HCT116 (cell line): Measurements from ENCODE around the gene NAB2. TPM values are rescaled to one million over a fixed set of nuclear protein-coding genes. Genes with fewer than 3 reads are reported as not detected.
A peak's percentile ranks its signal among the peaks of the same experiment; 100 is the strongest.

ENCODE experiments used
- ATAC-seq: fragments of 200-7000 bp; cut with Tn5 transposase; 2 replicates; pipeline ENCODE4 v1.9.1; 2020; ENCODE audit warnings: mild to moderate bottlenecking, moderate library complexity
- BruUV-seq: library from RNA; stranded (reverse); fragments of 400-500 nt; replicated peaks from 2 replicates; lab custom pipeline; 2021; lab: Mats Ljungman, UMichigan
- CTCF ChIA-PET: fragments of 300-600 bp; sonication (Branson Sonifier 250); formaldehyde crosslinking; loops from one replicate; lab custom pipeline; 2021; ENCODE audit warnings: antibody characterized with exemption; lab: Charles Lee
- POLR2A ChIA-PET: fragments of 300-600, 350-600 bp; sonication (Branson Sonifier 250); formaldehyde crosslinking; loops from one replicate; lab custom pipeline; 2021; ENCODE audit warnings: antibody characterized with exemption; lab: Charles Lee
- RAD21 ChIA-PET, 2 experiments: fragments of 300-600 bp; sonication (Branson Sonifier 250); formaldehyde crosslinking; loops; one replicate each; lab custom pipeline; 2023; ENCODE audit warnings: low total read pairs in 2 of 2; ENCODE audit not compliant: uncharacterized antibody in 2 of 2, unreplicated experiment in 2 of 2, low non-redundant PET in 1 of 2; lab: Charles Lee
- DNase-seq: peaks from one replicate; pipeline ENCODE4 v3.0.0-alpha.2; 2010; ENCODE audit warnings: low read depth, low spot score
- H2AFZ ChIP-seq: fragments of 200-600 bp; shearing (Covaris generic), sonication (generic); 2 replicates; pipeline ENCODE4 v1.6.1; 2017; ENCODE audit warnings: low read depth, mixed run types, mixed read lengths, antibody characterized with exemption, low read length; ENCODE audit not compliant: poor library complexity, severe bottlenecking
- H3K27ac ChIP-seq: 2 replicates; pipeline ENCODE4 v1.5.1; 2012; ENCODE audit warnings: low read depth, low read length
- H3K27me3 ChIP-seq: fragments of 200-600 bp; sonication (generic); 2 replicates; pipeline ENCODE4 v1.6.1; 2016; ENCODE audit warnings: mixed run types, low read length, mixed read lengths; ENCODE audit not compliant: insufficient read depth
- H3K36me3 ChIP-seq, 2 experiments: fragments of 200-500 bp in 1 of 2; fragments of 200-600 bp in 1 of 2; sonication (Bioruptor generic) in 1 of 2; sonication (generic) in 1 of 2; 2 replicates each; pipeline versions ENCODE4 v1.5.1 to v1.6.1; 2014 to 2016; ENCODE audit warnings: low read length in 2 of 2, inconsistent platforms in 1 of 2, mixed read lengths in 1 of 2, mixed run types in 1 of 2; ENCODE audit not compliant: insufficient read depth in 2 of 2, control insufficient read depth in 1 of 2
- H3K4me1 ChIP-seq, 2 experiments: fragments of 200-600 bp in 1 of 2; sonication (generic) in 1 of 2; 2 replicates each; pipeline versions ENCODE4 v1.5.1 to v1.6.1; 2012 to 2017; ENCODE audit warnings: low read length in 2 of 2, inconsistent platforms in 1 of 2, mild to moderate bottlenecking in 1 of 2, mixed read lengths in 1 of 2, mixed run types in 1 of 2, moderate library complexity in 1 of 2; ENCODE audit not compliant: insufficient read depth in 2 of 2, control insufficient read depth in 1 of 2
- H3K4me2 ChIP-seq: fragments of 200-600 bp; sonication (generic); 2 replicates; pipeline ENCODE4 v1.6.1; 2017; ENCODE audit warnings: mixed run types, low read length, mixed read lengths
- H3K4me3 ChIP-seq, 2 experiments: fragments of 200-600 bp in 1 of 2; sonication (generic) in 1 of 2; replicated peaks in 1 of 2; 2 replicates each; pipeline ENCODE4 v1.5.1; 2011 to 2016; ENCODE audit warnings: low read length in 2 of 2, control low read depth in 1 of 2, low read depth in 1 of 2, mild to moderate bottlenecking in 1 of 2, mixed read lengths in 1 of 2, mixed run types in 1 of 2
- H3K79me2 ChIP-seq: fragments of 200-600 bp; sonication (generic); 2 replicates; pipeline ENCODE4 v1.6.1; 2017; ENCODE audit warnings: mild to moderate bottlenecking, mixed run types, low read length, moderate library complexity, mixed read lengths; ENCODE audit not compliant: insufficient read depth
- H3K9ac ChIP-seq: fragments of 200-600 bp; sonication (generic); 2 replicates; pipeline ENCODE4 v1.6.1; 2016; ENCODE audit warnings: low read length, mixed read lengths
- H3K9me2 ChIP-seq: fragments of 200-600 bp; sonication (generic), shearing (Covaris generic); 2 replicates; pipeline ENCODE4 v1.6.1; 2017; ENCODE audit warnings: mixed run types, mild to moderate bottlenecking, moderate library complexity; ENCODE audit not compliant: insufficient read depth
- H3K9me3 ChIP-seq, 2 experiments: fragments of 200-500 bp in 1 of 2; fragments of 200-600 bp in 1 of 2; sonication (Bioruptor generic) in 1 of 2; sonication (generic) in 1 of 2; 2 replicates each; pipeline ENCODE4 v1.6.1; 2014 to 2017; ENCODE audit warnings: low read length in 2 of 2, mixed read lengths in 2 of 2, inconsistent platforms in 1 of 2, low read depth in 1 of 2, mild to moderate bottlenecking in 1 of 2, mixed run types in 1 of 2, moderate library complexity in 1 of 2; ENCODE audit not compliant: control insufficient read depth in 1 of 2, insufficient read depth in 1 of 2
- H4K20me1 ChIP-seq: fragments of 200-600 bp; sonication (generic), shearing (Covaris generic); 2 replicates; pipeline ENCODE4 v1.6.1; 2017; ENCODE audit warnings: mixed run types, mild to moderate bottlenecking, moderate library complexity; ENCODE audit not compliant: insufficient read depth
- EZH2 ChIP-seq: fragments of 200-600 bp; sonication (generic); IDR thresholded peaks from 2 replicates; pipeline ENCODE4 v1.6.1; 2017; ENCODE audit warnings: antibody characterized with exemption, mixed run types
- JUND ChIP-seq: IDR thresholded peaks from 2 replicates; pipeline ENCODE4 v1.6.1; 2012
- POLR2AphosphoS5 ChIP-seq: IDR thresholded peaks from 2 replicates; pipeline ENCODE4 v1.6.1; 2011; ENCODE audit warnings: mild to moderate bottlenecking, low read depth, low read length, moderate library complexity
- YY1 ChIP-seq: IDR thresholded peaks from 2 replicates; pipeline ENCODE4 v1.6.1; 2011; ENCODE audit warnings: low read length, low read depth, moderate library complexity, mild to moderate bottlenecking; ENCODE audit not compliant: insufficient replicate concordance; ENCODE audit errors: extremely low read depth
- intact Hi-C: fragments of 100-400 bp; cut with micrococcal nuclease; formaldehyde crosslinking; loops from 2 replicates; pipeline ENCODE4 v1.10.0; 2022
- total RNA-seq: library from RNA; stranded (reverse); gene quantifications from one replicate; pipeline ENCODE4 v1.2.1, GENCODE V29; 2021; ENCODE audit not compliant: unreplicated experiment
- TF ChIP-seq, protein P1 (sequence below), 3 experiments: fragments of 200-600 bp in 1 of 3; sonication (generic) in 1 of 3; IDR thresholded peaks in 2 of 3; conservative IDR thresholded peaks in 1 of 3; 2 replicates each; pipeline ENCODE4 v1.5.1; 2012 to 2017; ENCODE audit warnings: low read depth in 2 of 3, low read length in 2 of 3, antibody characterized with exemption in 1 of 3, borderline replicate concordance in 1 of 3, control low read depth in 1 of 3, mild to moderate bottlenecking in 1 of 3, mixed read lengths in 1 of 3, mixed run types in 1 of 3, moderate library complexity in 1 of 3; ENCODE audit not compliant: insufficient read depth in 1 of 3

Gene NAB2
- total RNA-seq, 1 experiment from 2014 or later, result 77.1 TPM

DNA sequence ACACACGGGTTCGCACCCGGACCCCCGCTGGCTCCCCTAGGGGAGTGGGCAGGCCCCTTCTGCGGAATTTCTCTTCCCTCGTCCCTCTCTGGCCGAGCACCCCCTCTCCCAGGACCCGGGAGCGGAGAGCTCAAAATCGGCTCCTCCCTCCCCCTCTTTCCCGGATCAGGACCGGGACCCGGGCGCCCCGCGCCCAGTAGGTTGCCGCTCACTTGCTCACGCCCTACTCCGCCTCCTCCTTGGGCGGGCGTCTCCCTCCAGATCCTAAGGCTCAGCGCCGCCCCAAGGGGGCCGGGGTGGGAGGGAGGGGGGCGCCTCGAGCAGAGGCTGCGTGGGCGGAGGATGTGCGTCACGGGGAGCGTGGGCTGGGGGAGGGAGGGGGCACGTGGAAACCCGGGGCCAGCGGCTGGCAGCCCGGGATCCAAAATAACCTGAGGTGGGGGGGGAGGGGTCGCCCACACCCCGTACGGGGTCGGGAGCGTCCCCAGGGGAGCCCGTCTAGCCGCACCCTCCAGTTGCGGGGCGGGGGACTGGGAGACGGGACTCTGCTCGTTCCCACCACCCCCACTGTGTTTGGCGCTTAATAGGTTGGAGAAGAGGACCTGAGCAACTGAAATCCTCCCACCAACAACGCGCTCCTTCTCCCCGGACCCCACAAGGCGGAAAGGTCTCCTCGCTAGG, 1.8 kb upstream of the NAB2 start:
- H3K4me2 ChIP-seq, result peak overlapping the region; percentile 96
- ChIA-PET RAD21 (interaction anchor here in 1 of 2 experiments (0.7 to 1.4 kb wide), 2 partner anchors 24 to 25 kb away, joined by 3 to 7 read pairs; partner anchors contain the start of gene STAT6), POLR2A (interaction anchor here (0.7 to 4.8 kb wide), 5 partner anchors 8 to 362 kb away, joined by 3 to 50 read pairs (median 3); partner anchors contain the start of genes NACA, NEMP1 and STAT6), CTCF (interaction anchor here (1.0 to 2.5 kb wide), 2 partner anchors 8 to 25 kb away, joined by 4 to 20 read pairs; partner anchors contain the start of genes NEMP1 and STAT6)
- no TSS peak for BruUV-seq
- H2AFZ ChIP-seq, result no peak overlapping the region
- no peaks in the 10 kb centered on the region for H3K27me3 ChIP-seq
- no peaks in the 10 kb centered on the region for H3K9me3 ChIP-seq
- H3K9me2 ChIP-seq, result no peaks in the 10 kb centered on the region
- peaks cover 30% of the 10 kb centered on the region for H3K79me2 ChIP-seq
- intact Hi-C loops, result loop anchor here (5.0 kb wide), 1 partner anchor 375 kb away; no protein-coding TSS in a partner anchor
- peak overlapping the region; percentile 91 for H3K9ac ChIP-seq
- ATAC-seq (peak; percentile 52), DNase-seq (peak; percentile 77)
- peak overlapping the region; percentile 100 for H3K27ac ChIP-seq
- TF ChIP-seq EZH2 (no peak), YY1 (peak; percentile 28), JUND (no peak), POLR2AphosphoS5 (peak; percentile 80)
- TF ChIP-seq, protein P1, sequence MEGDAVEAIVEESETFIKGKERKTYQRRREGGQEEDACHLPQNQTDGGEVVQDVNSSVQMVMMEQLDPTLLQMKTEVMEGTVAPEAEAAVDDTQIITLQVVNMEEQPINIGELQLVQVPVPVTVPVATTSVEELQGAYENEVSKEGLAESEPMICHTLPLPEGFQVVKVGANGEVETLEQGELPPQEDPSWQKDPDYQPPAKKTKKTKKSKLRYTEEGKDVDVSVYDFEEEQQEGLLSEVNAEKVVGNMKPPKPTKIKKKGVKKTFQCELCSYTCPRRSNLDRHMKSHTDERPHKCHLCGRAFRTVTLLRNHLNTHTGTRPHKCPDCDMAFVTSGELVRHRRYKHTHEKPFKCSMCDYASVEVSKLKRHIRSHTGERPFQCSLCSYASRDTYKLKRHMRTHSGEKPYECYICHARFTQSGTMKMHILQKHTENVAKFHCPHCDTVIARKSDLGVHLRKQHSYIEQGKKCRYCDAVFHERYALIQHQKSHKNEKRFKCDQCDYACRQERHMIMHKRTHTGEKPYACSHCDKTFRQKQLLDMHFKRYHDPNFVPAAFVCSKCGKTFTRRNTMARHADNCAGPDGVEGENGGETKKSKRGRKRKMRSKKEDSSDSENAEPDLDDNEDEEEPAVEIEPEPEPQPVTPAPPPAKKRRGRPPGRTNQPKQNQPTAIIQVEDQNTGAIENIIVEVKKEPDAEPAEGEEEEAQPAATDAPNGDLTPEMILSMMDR (IDR thresholded peaks at IDR 0.05 in 2 of 3, conservative IDR thresholded peaks at IDR 0.05 in 1 of 3; ENCODE audit: borderline replicate concordance in 1 of 3, insufficient read depth in 1 of 3, low read depth in 2 of 3, low read length in 2 of 3), result no peak
- no peaks in the 10 kb centered on the region for H4K20me1 ChIP-seq
- peaks cover 27 to 55% of the 10 kb centered on the region in 2 experiments for H3K4me1 ChIP-seq
- H3K36me3 ChIP-seq, result peaks cover 4 to 14% of the 10 kb centered on the region in 2 experiments; a peak in 2 of 4 replicates
- H3K4me3 ChIP-seq, result peak overlapping the region; percentile 59 to 82
